Activated CD8-positive, alpha-beta memory T cell treated with anti-CD3 and anti-CD28 coated beads for 1 hour (primary cell): ENCODE data around the gene OR7D4.
"Not testable (repeated sequence)": the region's sequence is repeated elsewhere in the genome, so short reads cannot be mapped to it uniquely, and the experiment has no call there.

ENCODE experiments used
- DNase-seq, 2 donors: peaks; one replicate each; pipeline ENCODE4 v3.0.0-alpha.2; 2020; ENCODE audit warnings: low read depth in 1 of 2; ENCODE audit errors: extremely low read depth in 1 of 2

OR7D4 gene

DNA sequence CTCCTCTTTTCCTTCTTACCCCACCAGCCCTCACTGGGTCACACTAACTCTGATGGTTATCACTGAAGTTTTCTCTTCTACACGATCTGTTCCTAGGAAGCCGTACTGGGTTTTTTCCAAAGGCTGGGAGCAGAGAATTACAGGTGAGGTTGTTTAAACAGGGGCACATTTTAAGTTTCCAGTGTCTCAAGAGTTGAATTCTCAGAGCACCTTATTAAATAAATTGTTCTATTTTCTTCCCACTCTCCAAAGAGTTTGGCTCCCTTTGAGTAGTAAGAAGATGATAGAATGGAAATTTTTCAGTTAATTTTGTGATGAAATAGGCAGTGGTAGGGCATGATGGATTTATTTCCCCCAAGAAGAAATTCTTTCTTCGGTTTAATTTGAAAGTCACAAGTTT is at the start of gene OR7D4:
TSS of gene OR7D4 (minus strand) at position 101 of the 400 bp plus-strand sequence. CDS start 4,752 bp downstream, outside the sequence.
- no peak for DNase-seq

GRCh38 chr19:9251236-9251635 is 31.8 kb upstream of the OR7D4 start:
- no peak for DNase-seq

GRCh38 chr19:9250630-9251029 is 31.2 kb upstream of the OR7D4 start, which contains the start of gene OR7E24:
Gene OR7E24 (plus strand): TSS chr19:9250930. CDS start chr19:9251044, 114 bp downstream.
- no peak for DNase-seq

GRCh38 chr19:9205501-9206113 is 13.8 kb downstream of the OR7D4 start:
- DNase-seq, result peak; percentile 21 to 53

DNA sequence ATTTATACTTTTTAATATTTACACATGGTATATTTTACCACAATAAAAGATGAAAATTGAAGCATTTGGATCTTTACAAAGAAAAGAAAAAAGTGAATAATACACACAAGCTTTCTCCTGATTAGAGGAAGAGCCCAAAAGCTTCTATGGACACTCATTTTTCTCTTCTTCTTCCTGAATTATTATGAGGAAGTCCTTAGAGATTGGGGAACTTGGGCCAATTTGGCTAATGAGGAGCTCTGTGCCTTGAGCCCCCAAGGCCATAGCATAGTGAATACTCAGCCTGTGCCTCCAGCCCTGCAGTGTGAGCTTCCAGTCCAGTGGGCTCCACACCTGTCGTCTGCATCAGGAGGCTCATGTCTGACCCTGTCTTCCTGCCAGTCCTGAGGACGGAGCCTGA is 21.3 kb downstream of the OR7D4 start:
- not testable (repeated sequence) for DNase-seq

DNA sequence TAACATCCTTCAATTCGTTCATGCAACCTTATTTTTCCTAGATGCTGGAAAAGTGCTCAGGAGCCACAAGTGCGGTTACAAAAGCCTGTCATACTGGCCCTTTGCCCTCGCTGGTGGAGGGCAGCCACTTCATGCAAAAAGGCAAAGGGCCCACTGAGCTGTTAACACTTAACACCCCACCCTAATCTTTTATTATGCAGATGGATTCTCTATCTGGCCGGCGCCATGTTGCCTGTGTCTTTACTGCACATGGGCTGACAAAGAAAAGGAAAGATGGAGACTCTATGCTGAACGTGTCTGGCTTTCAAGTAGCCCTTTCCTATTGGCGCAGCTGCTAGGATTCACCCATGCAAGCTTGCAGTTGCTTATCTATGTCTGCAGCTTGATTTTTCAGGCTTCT is 29.9 kb downstream of the OR7D4 start:
- DNase-seq, result no peak

- no peak for DNase-seq
These were observed 32.2 kb downstream of the OR7D4 start for GRCh38 chr19:9187191-9187590.

GRCh38 chr19:9183000-9183399 is 36.4 kb downstream of the OR7D4 start:
- DNase-seq, result no peak

DNA sequence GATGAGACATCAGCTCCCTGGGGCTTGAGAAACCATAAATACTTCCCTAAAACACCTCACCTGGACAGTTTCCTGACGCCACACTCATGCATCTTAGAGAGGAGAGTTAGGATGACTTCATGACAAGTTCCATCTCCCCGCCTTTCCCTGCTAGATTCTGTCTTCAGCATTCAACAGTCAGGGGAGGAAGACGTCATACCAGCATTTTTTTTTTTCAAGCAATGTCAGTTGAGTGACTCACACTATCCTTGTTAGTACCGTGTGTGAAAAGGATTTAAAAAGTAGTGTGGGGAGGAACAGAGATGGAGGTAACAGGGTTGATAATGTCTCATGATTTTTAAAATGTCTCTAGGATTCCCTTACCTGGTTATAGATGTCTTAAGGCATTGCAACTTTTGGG is 40.5 kb downstream of the OR7D4 start, which contains the start of gene OR7D2:
TSS of gene OR7D2 (plus strand) at position 79 of the 400 bp plus-strand sequence. CDS start 6,803 bp downstream, outside the sequence.
- no peak for DNase-seq

- no peak for DNase-seq
These were observed 44.1 kb downstream of the OR7D4 start for GRCh38 chr19:9175326-9175725.

DNA sequence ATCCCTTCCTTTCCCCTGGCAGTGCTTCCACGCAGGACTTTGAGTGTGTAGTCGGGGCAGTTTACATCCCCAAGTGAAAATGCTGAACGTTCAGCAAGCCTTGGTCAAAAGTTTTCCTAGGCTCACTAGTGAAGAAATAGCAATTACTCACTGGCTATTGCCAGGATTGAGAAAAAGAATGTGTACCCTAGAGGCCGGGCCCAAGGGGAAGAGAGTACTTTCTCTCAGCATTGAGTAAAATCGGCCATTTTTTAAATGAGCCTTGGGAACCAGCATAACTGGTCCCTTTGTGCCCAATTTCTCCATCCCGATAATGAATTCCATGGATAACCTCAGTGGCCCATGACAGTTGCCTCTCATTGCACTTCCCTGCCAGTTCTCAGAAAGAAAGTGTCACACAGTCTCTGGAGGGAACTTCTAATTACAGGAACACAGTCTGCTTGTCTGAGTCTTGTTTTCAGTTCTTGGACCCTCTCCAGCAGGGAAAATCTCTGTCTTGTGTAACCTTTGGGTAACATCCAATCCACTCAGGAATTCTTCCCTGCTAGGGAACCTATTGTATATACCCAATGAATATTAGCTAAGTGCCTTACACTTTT is 47.9 kb downstream of the OR7D4 start:
- no peak for DNase-seq

DNA sequence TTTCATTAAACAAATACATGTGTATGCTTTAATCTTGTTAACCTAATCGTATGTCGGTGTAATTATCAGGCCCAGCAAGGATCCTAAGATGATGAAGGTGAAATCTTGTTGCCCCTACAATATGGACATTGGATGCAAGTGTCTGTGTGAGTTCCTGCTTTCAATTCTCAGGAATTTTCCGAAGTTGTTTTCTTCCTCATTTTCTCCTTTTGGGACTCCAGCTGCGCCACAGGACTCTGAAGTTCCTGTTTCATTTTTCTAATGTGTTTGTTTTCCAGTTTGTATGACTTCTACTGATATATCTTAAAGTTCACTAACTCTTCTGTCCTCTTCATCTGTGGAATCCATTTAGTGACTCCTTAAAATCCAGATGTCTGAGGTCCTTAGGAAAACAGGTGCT is 52.5 kb downstream of the OR7D4 start:
- DNase-seq, result no peak

- DNase-seq, result no peak
These were observed 54.1 kb downstream of the OR7D4 start for GRCh38 chr19:9165261-9165660.

- DNase-seq, result no peak
These were observed 58.0 kb downstream of the OR7D4 start for GRCh38 chr19:9161427-9161826.
